Brain pericyte (primary cell): ENCODE measurements around the gene A1BG.
A peak's percentile ranks its signal among the peaks of the same experiment; 100 is the strongest.

Experiments used
- DNase-seq: peaks from one replicate; pipeline ENCODE4 v3.0.0-alpha.2; 2012; ENCODE audit warnings: low read depth, low spot score

Gene A1BG, protein sequence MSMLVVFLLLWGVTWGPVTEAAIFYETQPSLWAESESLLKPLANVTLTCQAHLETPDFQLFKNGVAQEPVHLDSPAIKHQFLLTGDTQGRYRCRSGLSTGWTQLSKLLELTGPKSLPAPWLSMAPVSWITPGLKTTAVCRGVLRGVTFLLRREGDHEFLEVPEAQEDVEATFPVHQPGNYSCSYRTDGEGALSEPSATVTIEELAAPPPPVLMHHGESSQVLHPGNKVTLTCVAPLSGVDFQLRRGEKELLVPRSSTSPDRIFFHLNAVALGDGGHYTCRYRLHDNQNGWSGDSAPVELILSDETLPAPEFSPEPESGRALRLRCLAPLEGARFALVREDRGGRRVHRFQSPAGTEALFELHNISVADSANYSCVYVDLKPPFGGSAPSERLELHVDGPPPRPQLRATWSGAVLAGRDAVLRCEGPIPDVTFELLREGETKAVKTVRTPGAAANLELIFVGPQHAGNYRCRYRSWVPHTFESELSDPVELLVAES

GRCh38 chr19:58352760-58353671 lies at the start of gene A1BG:
Gene A1BG, minus strand, starts transcription at chr19:58353492. Its CDS starts 55 bp downstream, at chr19:58353437.
- DNase-seq: no peak

DNA sequence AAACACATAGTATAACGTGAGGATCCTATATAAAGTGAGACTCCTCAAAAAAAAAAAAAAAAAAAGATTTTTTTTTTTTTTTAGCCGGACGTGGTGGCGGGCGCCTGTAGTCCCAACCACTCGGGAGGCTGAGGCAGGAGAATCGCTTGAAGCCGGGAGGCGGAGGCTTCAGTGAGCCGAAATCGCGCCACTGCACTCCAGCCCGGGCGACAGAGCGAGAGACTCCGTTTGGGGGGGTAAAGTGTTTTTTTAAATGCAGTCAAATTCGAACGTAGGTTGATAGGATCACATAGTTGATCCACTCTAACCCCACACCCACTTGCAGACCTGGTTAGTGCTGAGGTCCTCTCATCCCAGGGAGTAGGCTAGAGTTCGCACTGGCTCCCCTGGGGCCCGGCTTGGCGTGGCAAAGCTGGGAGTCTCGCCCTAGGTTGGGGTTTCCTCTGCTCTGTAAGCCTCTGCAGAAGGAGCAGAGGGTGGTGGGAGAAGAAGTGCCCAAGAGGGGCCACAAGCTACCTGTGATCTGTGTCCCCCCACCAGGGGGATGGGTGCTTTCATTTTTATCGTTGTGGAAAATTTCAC lies 48.6 kb upstream of the A1BG start:
- DNase-seq: no peak

DNA sequence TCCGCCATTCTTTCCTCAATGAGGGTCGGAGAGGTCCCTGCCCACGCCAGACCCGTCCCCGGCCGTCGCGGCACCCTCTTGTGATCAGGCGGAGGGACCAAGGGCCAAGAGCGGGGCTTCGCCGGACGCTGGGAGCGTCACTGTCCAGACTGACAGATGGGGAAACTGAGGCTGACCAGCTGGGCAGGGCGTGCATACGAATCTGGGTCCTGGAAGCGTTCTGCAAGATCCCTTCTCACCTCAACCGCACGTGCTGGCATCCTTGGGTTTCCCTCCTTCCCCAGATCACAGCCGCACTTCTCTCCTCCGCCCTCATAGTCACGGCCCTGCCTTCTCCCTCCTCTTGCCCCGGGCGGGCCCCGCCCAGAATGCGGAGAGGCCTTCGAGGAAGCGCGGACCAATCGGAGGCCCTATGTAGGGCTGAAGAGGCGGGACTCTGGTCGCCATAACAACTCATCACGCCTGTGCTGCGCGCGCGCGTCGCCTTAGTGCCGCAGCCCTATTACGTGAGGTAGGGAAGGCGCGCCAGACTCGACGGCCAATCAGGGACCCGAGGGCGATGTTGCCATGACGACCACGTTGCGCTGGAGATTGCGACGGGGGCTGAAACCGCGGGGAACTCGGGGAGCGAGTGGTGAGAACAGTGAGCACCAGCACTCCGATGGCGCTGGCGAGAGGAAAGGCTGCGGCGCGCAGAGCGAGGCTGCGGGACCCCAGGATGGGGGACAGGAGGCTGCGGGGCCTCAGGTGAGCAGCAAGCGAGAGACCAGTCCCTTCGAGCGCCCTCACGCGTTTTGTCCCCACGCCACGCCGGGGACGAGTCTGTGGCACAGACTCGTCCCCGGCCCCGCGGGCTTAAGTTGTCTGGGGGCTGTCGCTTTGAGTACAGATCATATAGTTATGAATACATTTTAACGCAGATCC lies 47.9 kb upstream of the A1BG start:
- DNase-seq: peak; percentile 99

- no peak for DNase-seq
Observed at GRCh38 chr19:58400316-58400915, 47.1 kb upstream of the A1BG start.

GRCh38 chr19:58399903-58400302 lies 46.6 kb upstream of the A1BG start:
- DNase-seq: no peak

DNA sequence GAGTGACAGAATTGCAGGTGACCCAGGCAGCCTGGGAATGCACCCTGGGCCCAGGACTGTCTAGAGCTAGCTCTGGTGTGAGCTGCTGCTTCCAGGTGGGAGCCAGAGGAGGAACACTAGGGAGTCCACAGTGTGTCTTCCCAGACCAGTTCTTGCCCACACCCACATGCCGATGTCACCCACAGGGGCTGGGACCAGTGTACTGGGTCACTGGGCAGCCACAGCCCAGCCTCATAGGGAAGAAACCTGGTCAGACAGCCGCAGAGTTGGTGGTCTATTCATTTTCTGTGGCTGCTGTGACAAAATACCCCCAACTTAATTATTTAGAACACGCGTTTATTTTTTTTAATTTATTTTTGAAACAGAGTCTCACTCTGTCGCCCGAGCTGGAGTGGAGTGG lies 45.3 kb upstream of the A1BG start:
- no peak for DNase-seq

GRCh38 chr19:58398087-58398486 lies 44.8 kb upstream of the A1BG start:
- no peak for DNase-seq

- DNase-seq: no peak
Observed at GRCh38 chr19:58397533-58398037, 44.3 kb upstream of the A1BG start.

GRCh38 chr19:58396691-58397532 lies 43.6 kb upstream of the A1BG start:
- no peak for DNase-seq

GRCh38 chr19:58395979-58396627 lies 42.8 kb upstream of the A1BG start:
- no peak for DNase-seq

DNA sequence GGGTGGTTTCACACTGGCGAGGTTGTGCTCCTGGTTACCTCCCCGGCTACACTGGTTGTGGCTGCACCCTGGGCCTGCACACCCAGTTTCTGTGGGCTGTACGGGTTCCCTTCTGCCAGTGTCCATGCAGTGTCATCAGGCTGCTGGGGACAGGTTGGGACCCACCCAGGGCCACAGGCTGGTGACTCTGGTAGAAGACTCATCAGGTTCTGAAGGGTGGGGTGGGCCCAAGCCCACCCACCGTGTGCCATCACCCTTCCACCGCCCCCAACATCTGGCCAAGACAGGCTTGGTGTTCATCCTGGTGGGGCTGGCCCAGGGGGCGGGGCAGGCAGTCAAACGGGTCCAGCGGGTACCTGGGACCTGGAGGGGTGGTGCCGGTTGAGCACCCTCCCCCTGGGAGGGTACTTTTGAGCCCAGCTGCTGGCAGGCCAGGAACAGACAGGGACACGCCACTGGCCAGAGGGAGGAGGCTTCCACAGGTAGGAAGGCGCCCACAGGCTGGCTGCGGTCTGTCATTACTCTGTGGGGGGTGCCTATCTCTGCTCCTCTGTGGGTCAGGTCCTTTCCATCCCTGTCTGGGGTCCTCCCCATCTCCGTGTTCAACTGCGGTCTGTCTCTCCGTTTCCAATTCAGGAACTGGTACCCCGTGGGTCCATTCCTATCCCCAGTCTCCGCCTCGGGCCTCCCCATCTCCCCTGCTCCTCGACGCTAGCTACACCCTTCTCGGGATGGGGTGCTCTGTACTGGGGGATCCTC lies 42.1 kb upstream of the A1BG start, which contains the start of gene RNF225:
RNF225 (plus strand) TSS at position 437 of the 759 bp plus-strand sequence. CDS start 434 bp downstream, outside the sequence.
- no peak for DNase-seq

- DNase-seq: no peak
Observed at GRCh38 chr19:58394821-58395219, 41.5 kb upstream of the A1BG start.

DNA sequence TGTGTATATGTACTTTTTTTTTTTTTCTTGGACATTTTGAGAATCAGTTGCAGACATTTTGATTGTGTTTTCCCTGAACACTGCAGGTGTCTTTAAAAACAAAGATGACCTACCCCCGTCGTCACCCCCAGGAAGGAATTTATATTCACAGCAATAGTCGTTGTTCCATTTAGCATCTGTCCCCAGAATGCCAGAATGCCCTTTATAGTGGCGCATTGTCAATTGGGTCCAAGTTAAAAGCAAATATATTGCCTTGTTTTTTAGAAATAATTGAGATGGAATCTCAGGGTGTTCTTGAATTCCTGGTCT lies 40.4 kb upstream of the A1BG start:
- no peak for DNase-seq

- DNase-seq: no peak
Observed at GRCh38 chr19:58392945-58393724, 39.8 kb upstream of the A1BG start.

DNA sequence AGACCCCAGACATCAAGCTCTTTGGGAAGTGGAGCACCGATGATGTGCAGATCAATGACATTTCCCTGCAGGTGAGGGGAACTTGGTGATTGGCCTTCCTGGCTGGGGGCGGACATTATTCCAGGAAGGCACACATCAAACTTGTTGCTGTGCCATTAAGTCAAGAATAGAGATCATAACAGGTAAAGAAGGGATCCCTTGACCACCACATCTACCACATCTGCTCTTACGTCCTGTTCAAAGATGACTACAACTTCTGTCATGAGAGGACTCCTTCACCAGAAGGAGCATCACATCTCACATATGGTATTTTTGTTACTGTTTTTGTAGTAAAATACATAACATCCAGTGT lies 34.9 kb upstream of the A1BG start:
- DNase-seq: no peak

GRCh38 chr19:58387338-58388174 lies 34.3 kb upstream of the A1BG start:
- no peak for DNase-seq
